HG03196 (cell line): ENCODE results near the gene IGF2.

Experiments
- ATAC-seq: cut with Tn5 transposase; IDR thresholded peaks from one replicate; pipeline ENCODE4 v1.9.1; 2021; ENCODE audit not compliant: unreplicated experiment

IGF2 gene

DNA sequence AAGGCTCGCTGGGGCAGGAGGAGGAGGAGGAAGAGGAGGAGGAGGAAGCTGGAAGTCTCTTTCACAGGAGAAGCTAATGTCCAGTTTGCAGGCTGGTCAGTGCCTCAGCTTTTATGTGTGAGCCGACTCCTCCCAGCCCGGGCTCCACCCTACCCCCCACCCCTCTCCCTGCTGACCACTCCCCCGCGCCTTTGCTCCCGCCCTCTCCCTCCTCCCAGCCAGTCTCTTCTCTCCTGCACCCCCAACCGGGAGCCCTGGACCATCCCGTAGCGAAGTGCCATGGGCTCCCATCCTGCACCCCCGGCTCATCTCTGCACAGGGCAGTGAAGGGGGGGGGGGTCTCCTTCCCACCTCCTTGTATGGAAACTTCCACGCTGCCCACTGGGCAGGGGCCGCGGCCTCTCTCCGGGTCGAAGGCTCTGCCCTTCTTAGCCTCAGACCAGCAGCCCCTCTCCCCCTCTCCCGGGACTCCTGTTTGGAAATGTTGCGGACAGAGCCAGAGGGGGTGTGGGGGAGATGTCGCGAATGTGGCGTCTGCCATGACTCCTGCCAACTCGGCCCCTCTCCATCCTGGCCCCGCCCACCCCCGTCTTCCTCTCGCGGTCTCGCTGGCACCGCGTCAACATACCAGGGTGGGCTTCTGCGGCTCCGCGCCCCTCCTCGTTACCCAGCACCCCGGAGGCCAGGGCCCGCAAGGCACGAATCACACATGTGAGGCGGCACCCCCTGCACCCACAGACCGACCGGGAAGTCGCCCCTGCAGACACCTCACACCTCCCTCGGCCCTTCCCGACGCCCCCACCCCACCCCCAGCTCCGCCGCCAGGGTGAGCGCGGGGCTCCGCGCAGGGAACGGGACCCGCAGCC, 1.8 kb downstream of the IGF2 start:
- no peak for ATAC-seq

- ATAC-seq: no peak
These were observed 2.3 kb downstream of the IGF2 start for GRCh38 chr11:2136952-2137201.

GRCh38 chr11:2136209-2136951, 2.8 kb downstream of the IGF2 start:
- ATAC-seq: no peak

- ATAC-seq: no peak
These were observed 3.5 kb downstream of the IGF2 start for GRCh38 chr11:2135648-2136201.

GRCh38 chr11:2135018-2135569, 4.1 kb downstream of the IGF2 start:
- ATAC-seq: no peak

GRCh38 chr11:2134022-2135010, 4.9 kb downstream of the IGF2 start:
- no peak for ATAC-seq

- no peak for ATAC-seq
These were observed 5.8 kb downstream of the IGF2 start for GRCh38 chr11:2133241-2134021.

DNA sequence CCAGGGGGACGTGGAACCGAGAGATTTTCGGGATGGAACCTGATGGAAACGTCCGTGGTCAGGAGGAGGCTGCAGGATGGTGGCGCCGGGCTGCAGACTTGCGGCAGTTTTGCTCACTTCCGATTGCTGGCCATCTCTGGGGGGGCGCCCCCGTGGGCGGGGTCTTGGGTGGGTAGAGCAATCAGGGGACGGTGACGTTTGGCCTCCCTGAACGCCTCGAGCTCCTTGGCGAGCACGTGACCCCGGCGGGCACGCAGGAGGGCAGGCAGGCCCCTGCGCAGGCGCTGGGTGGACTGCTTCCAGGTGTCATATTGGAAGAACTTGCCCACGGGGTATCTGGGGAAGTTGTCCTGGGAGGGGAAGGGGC, 6.3 kb downstream of the IGF2 start:
- no peak for ATAC-seq

GRCh38 chr11:2132246-2132645, 6.9 kb downstream of the IGF2 start:
- no peak for ATAC-seq

GRCh38 chr11:2131371-2132236, 7.6 kb downstream of the IGF2 start:
- no peak for ATAC-seq

GRCh38 chr11:2130881-2131352, 8.3 kb downstream of the IGF2 start:
- ATAC-seq: no peak

GRCh38 chr11:2129699-2130366, 9.4 kb downstream of the IGF2 start:
- no peak for ATAC-seq

GRCh38 chr11:2129308-2129698, 9.9 kb downstream of the IGF2 start:
- ATAC-seq: no peak

DNA sequence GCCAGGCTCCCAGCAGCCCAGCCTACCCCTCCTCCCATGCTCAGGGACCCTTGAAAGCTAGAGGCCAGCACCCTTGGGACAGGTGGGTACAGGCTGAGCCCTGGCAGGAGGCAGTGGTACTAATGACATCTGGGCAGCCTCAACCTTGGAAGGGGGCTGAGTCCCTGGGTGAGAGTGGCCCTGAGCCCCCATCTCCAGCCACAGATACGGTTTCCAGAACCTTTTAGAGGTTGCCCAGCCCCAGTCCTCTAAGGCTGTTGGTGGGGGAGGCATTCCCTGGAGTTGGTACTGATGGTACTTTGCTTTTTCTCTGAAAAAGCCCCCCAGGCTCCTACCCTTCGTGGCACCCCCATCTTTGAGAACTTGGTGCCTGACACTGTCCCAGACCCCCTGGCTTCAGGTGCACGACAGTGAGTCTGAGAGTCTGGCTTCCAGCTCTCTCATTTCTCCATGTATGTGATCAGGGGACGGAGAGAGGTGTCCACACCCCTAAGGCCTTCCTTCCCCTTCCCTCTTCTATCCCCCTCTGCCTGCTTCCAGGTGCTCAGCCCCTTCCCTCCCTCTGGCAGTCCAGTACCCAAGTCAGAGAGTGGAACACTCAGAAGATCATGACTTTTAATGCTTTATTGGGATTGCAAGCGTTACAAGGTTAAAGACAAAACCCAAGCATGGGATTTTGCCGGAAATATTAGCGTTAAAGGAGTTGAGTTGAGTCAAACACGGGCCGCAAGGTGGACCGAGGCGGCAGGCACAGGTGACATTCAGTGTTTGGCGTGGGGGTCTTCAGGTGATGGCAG, 10.5 kb downstream of the IGF2 start:
- ATAC-seq: no peak

DNA sequence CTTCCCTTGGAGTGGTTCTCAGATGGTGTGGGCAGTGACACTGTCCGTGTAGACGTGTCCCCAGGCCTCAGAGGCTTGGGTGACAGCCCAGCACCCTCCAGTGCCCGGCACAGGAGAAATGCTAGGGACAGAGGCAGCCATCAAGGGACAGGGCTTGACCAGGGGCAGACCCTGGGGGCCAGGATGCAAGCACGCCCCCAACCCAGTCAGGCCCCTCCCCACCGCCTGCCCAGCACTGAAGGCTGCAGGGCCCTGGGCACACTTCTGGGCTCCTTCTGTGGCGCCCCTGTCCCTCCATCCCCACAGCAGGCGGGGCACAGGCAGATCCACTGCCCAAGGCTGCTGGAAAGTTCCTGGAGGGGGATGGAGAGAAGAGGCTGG, 11.1 kb downstream of the IGF2 start:
- no peak for ATAC-seq

DNA sequence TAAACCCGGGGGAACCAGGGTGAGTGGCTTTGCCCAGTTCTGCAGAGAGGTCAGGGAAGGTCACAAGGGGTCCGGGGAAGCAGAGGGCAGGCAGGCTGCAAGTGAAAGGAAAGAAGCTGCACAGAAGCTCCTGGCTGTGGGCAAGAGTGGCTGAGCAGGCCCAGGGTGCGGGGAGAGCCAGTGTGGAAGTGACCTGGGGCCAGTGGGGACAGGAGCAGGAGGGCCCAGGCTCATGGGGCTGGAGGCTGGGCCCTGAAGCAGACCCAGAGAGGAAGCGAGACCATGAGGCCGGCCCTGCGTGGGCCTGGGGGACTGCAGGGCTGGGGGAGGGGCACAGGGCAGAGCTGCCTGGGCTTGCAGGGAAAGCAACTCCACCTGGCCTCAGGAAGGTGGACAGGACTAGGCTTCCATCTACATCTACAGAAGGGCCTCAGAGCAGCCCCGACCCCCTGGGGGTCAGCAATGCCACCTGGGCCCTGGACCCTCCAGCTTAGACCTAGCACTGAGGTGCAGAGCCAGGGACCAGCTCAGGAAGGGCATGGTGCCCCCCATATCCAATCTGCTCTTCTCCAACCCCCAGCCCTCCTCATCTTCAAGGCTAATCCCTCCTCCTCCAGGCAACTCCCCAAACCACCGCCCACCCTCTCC, 11.6 kb downstream of the IGF2 start:
- no peak for ATAC-seq

- ATAC-seq: no peak
These were observed 12.6 kb downstream of the IGF2 start for GRCh38 chr11:2126520-2127085.
